Smooth muscle cell (in vitro differentiated cells): ENCODE results near the gene CCDC158. TPM values are rescaled to one million over a fixed set of nuclear protein-coding genes. Genes with fewer than 3 reads are reported as not detected.
A peak's percentile ranks its signal among the peaks of the same experiment; 100 is the strongest.

Experiments
- DNase-seq: peaks from one replicate; lab custom pipeline; 2025; ENCODE audit not compliant: unreplicated experiment; lab: John Stamatoyannopoulos, UW
- H2AFZ ChIP-seq: fragments of 200-600 bp; sonication (generic); 2 replicates; pipeline ENCODE4 v1.6.0; 2016; ENCODE audit warnings: antibody characterized with exemption, low read depth, mild to moderate bottlenecking
- H3F3A ChIP-seq: fragments of 200-600 bp; sonication (generic); 2 replicates; pipeline ENCODE4 v1.6.0; 2017; ENCODE audit warnings: antibody characterized with exemption, low read depth
- H3K27ac ChIP-seq: fragments of 200-600 bp; sonication (generic); 2 replicates; pipeline ENCODE4 v1.5.1; 2016; ENCODE audit warnings: low read depth, mild to moderate bottlenecking
- H3K27me3 ChIP-seq: fragments of 200-600 bp; sonication (generic); 2 replicates; pipeline ENCODE4 v1.6.1; 2016; ENCODE audit warnings: low read depth, mild to moderate bottlenecking
- H3K36me3 ChIP-seq: fragments of 200-600 bp; sonication (generic); 2 replicates; pipeline ENCODE4 v1.5.1; 2016; ENCODE audit warnings: low read depth
- H3K4me1 ChIP-seq: fragments of 200-600 bp; sonication (generic); 2 replicates; pipeline ENCODE4 v1.5.1; 2016; ENCODE audit warnings: low read depth
- H3K4me2 ChIP-seq: fragments of 200-600 bp; sonication (generic); 2 replicates; pipeline ENCODE4 v1.6.0; 2016; ENCODE audit warnings: mild to moderate bottlenecking
- H3K4me3 ChIP-seq: fragments of 200-600 bp; sonication (generic); 2 replicates; pipeline ENCODE4 v1.5.1; 2016; ENCODE audit warnings: mild to moderate bottlenecking
- H3K79me2 ChIP-seq: fragments of 200-600 bp; sonication (generic); 2 replicates; pipeline ENCODE4 v1.6.0; 2016; ENCODE audit warnings: low read depth, mild to moderate bottlenecking
- H3K9ac ChIP-seq: fragments of 200-600 bp; sonication (generic); 2 replicates; pipeline ENCODE4 v1.6.0; 2016; ENCODE audit warnings: low read depth
- H3K9me3 ChIP-seq: fragments of 200-600 bp; sonication (generic); replicated peaks from 2 replicates; pipeline ENCODE4 v1.5.1; 2016; ENCODE audit warnings: low read depth
- H4K20me1 ChIP-seq: fragments of 200-600 bp; sonication (generic); 2 replicates; pipeline ENCODE4 v1.6.0; 2016; ENCODE audit warnings: low read depth
- CTCF ChIP-seq: fragments of 200-600 bp; sonication (generic); IDR thresholded peaks from 2 replicates; pipeline ENCODE4 v1.5.1; 2017; ENCODE audit warnings: borderline replicate concordance, mild to moderate bottlenecking, antibody characterized with exemption; ENCODE audit not compliant: insufficient read depth, poor library complexity, severe bottlenecking
- WGBS: methylation state at CpG from one replicate; pipeline ENCODE4 v1.1.7; 2016; ENCODE audit warnings: low lambda C conversion rate; 5-methylcytosine and 5-hydroxymethylcytosine counted together
- polyA plus RNA-seq: library from polyadenylated mRNA; unstranded; fragments of >200 nt; fragmentation: Nextera tagmentation; extraction: Ambion mirVana; gene quantifications from 2 replicates; pipeline ENCODE4 v1.2.1, GENCODE V29; 2016
- total RNA-seq: library from RNA; depleted of rRNA; stranded (reverse); fragments of >200 nt; gene quantifications from 2 replicates; pipeline ENCODE4 v1.2.3, GENCODE V29; 2014

CCDC158 gene
- total and polyA plus RNA-seq, 2 experiments from 2014 or later: not detected

DNA sequence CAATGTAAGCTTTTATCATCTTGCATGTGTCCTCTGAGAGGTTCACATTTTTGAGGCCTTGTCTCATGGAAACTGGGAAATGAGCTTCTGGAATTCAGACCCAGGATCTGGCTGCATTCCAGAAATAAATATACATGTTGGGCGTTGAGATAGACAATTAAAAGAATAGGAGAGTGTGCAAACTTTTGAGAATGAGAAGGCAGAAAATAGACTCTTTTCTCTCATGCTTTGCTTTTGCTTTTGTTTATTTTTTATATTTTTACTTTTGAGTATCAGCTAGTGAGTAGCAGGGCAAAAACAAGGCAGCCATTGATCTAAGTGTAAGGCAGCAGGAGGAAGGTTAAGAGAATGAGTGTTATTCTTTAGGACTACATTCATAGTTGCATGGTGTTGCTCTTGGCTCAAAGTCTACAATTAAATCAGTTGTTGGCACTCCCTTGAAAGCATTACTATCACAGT lies 26.5 kb upstream of the CCDC158 start:
- no peaks in the 10 kb centered on the region for H3F3A ChIP-seq
- no peaks in the 10 kb centered on the region for H3K36me3 ChIP-seq
- no peaks in the 10 kb centered on the region for H4K20me1 ChIP-seq
- peaks cover 19% of the 10 kb centered on the region for H3K4me1 ChIP-seq
- H3K79me2 ChIP-seq: no peaks in the 10 kb centered on the region
- no peak for TF ChIP-seq CTCF
- peak overlapping the region; percentile 27 for H3K4me2 ChIP-seq
- H3K27ac ChIP-seq: peak overlapping the region; percentile 45
- DNase-seq: no peak
- H3K9ac ChIP-seq: no peak overlapping the region
- no peak overlapping the region for H3K4me3 ChIP-seq
- no peaks in the 10 kb centered on the region for H3K27me3 ChIP-seq
- peak overlapping the region; percentile 73 for H2AFZ ChIP-seq
- H3K9me3 ChIP-seq: no peaks in the 10 kb centered on the region
- WGBS: 19% methylated on average over 1 of the region's 1 CpG

DNA sequence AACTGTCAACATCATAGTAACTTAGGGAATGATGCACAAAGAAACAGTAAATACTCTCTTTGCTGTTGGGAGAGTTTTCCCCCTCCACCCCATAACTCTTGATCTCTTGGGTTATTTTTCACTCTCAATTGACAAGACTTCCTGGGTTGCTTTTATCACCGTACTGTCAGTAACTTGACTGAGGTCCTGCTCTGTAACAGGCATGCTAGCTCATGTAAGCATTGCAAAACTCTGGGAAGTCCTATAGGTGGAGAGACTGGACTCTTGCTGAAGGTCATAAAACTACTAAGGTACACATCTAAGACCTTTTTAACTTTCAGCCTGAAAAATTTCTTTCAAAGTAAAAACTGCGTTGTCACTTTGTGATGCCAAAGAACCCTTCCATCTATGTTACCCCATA lies 25.0 kb upstream of the CCDC158 start:
- 89% methylated on average over 2 of the region's 2 CpGs for WGBS
- Histone ChIP-seq H3K79me2 (no peaks in the 10 kb centered on the region), H3K4me2 (no peak overlapping the region), H4K20me1 (no peaks in the 10 kb centered on the region), H3K4me1 (peaks cover 19% of the 10 kb centered on the region), H3K36me3 (no peaks in the 10 kb centered on the region), H3K27me3 (no peaks in the 10 kb centered on the region), H3F3A (no peaks in the 10 kb centered on the region), H2AFZ (no peak overlapping the region), H3K9ac (no peak overlapping the region), H3K4me3 (no peak overlapping the region), H3K9me3 (no peaks in the 10 kb centered on the region), H3K27ac (no peak overlapping the region)
- no peak for DNase-seq
- TF ChIP-seq CTCF: no peak

- H3K27me3 ChIP-seq: no peaks in the 10 kb centered on the region
- H3K27ac ChIP-seq: no peak overlapping the region
- no peak overlapping the region for H2AFZ ChIP-seq
- H3K9me3 ChIP-seq: no peaks in the 10 kb centered on the region
- H4K20me1 ChIP-seq: no peaks in the 10 kb centered on the region
- no peaks in the 10 kb centered on the region for H3K79me2 ChIP-seq
- TF ChIP-seq CTCF: no peak
- H3K36me3 ChIP-seq: no peaks in the 10 kb centered on the region
- no peaks in the 10 kb centered on the region for H3F3A ChIP-seq
- H3K4me2 ChIP-seq: no peak overlapping the region
- H3K4me3 ChIP-seq: no peak overlapping the region
- H3K4me1 ChIP-seq: peaks cover 6% of the 10 kb centered on the region
- DNase-seq: no peak
- H3K9ac ChIP-seq: no peak overlapping the region
- 97% methylated on average over 1 of the region's 1 CpG for WGBS
These were observed 22.4 kb upstream of the CCDC158 start for GRCh38 chr4:76443376-76443775.

GRCh38 chr4:76442807-76443206 lies 21.9 kb upstream of the CCDC158 start:
- no peak for DNase-seq

More at GRCh38 chr4:76442807-76443206, 21.9 kb upstream of the CCDC158 start:
- H3F3A ChIP-seq: no peaks in the 10 kb centered on the region
- no peak overlapping the region for H3K27ac ChIP-seq
- H3K27me3 ChIP-seq: no peaks in the 10 kb centered on the region
- H4K20me1 ChIP-seq: no peaks in the 10 kb centered on the region
- 91% methylated on average over 3 of the region's 3 CpGs for WGBS
- no peaks in the 10 kb centered on the region for H3K9me3 ChIP-seq
- H3K4me2 ChIP-seq: no peak overlapping the region
- H3K36me3 ChIP-seq: no peaks in the 10 kb centered on the region
- H3K4me3 ChIP-seq: no peak overlapping the region
- H3K79me2 ChIP-seq: no peaks in the 10 kb centered on the region
- H3K4me1 ChIP-seq: peaks cover 3% of the 10 kb centered on the region
- no peak for TF ChIP-seq CTCF
- H2AFZ ChIP-seq: no peak overlapping the region
- H3K9ac ChIP-seq: no peak overlapping the region
